HG02763 (cell line): Measurements from ENCODE around the gene ADAMTS16.

ENCODE experiments used
- ATAC-seq: cut with Tn5 transposase; IDR thresholded peaks from one replicate; pipeline ENCODE4 v1.9.1; 2021; ENCODE audit warnings: mild to moderate bottlenecking, moderate library complexity; ENCODE audit not compliant: unreplicated experiment

The ADAMTS16 gene

GRCh38 chr5:5306696-5307095, 166.6 kb downstream of the ADAMTS16 start:
- ATAC-seq: no peak

DNA sequence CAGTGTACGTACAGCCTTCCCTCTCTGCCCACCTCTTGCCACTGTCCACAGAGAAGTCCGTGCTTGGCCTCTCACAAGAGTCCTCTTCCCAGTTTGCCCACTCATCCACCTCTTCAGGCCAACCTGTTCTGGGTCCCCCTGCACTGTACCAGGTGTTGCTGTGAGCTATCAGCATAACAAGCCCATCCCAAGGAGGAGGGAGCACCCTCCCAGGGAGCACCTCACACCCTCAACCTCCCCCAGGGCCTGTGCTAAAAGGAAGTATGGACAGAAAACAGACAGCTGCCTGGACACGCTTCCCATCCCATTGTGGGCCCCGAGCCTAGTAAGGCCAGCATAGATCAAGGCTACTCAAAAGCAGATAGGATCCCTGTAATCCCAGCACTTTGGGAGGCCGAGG, 168.2 kb downstream of the ADAMTS16 start:
- ATAC-seq: no peak

DNA sequence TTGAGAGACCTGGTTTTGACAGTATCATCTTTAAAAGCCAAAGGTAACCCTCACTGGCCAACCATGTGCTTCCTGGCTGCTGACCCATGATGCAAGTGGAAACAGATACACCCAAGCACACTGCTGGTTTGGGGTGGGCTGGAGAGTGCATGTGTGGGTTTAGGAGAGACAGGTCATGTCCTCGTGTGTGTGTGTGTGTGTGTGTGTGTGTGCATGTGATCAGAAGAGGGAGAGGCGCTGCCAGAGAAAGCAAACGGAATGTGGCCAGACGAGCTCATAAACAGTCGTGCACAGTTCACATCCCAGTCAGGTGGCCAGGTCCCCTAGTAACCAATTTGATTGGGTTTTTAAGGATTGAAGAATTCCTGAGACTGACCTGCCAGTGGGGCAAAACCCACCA, 169.5 kb downstream of the ADAMTS16 start:
- ATAC-seq: no peak

DNA sequence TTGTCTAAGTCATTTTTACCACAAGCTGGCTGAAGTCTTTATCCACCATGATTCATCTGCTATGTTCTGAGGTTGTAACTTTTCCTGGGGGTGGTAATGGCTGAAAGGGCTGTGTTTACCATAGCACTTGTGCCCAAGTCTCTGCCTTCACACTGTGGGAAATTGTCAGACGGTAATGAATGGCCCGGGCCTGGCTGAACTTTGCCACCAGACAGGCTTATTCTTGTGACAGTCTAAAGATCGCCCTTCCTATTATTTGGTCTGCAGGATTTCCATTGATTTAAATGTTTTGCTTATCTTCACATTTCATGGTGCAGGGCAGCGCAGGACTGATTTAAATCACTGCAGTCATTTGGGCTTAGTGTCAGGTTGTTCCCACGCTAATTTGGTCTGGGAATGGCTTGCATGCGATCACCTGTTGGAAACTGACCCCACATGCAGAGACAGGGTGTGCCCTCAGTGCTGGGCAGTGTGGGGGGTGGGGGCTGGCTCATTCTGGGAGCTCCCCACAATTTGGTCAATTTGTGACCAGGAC, 173.0 kb downstream of the ADAMTS16 start:
- no peak for ATAC-seq

GRCh38 chr5:5314166-5314565, 174.0 kb downstream of the ADAMTS16 start:
- ATAC-seq: no peak

DNA sequence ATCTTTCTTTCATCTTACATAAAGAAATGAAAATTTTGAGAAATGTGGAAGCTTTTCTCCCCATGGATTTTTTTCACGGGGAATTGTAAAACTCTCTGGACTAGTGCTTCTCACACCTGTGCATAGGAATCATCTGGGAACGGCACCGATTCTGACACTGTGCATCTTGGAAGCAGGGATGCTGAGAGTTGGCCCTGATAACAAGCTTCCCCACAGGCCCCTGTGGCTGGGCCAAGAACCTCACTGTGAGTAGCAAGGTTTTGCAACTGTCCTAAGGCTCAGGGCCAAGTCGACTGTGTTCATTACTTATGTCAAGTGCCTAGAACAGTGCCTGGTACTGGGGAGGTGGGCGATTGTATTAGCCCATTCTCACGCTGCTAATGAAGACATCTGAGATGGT, 174.5 kb downstream of the ADAMTS16 start:
- no peak for ATAC-seq

DNA sequence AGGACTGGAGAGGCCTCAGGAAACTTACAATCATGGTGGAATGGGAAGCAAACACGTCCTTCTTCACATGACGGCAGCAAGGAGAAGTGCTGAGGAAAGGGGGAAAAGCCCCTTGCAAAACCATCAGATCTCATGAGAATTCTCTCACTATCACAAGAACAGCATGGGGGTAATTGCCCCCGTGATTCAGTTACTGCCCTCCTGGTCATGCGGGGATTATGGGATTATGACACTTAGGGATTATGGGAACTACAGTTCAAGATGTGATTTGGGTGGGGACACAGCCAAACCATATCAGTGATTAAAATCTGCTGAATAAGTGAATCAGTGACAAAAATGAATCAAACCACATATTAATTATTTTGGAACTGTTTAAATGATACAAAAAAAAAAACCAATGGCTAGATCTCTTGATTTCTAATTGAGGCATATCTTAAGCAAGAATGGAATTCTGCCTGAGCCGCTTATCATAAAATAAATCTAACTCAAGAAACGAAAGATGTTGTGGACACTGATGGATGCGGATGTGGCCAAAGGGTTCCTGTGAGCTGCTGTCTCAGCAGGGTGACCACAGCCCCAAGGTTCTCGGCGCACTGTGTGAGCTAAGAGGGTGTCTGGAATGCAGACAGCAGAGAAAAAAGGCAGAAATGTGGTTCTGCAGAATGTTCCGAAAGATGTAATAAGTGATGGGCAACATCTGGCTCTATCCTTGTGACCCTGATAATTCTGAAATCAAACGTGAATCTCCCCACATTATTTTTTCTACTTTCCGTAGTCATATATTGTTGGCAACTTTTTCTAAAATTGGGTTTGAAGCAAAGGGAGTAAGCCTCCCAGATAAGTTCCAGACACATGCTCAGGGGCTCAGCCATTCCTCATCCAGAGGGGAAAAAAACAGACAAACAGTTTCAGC, 175.2 kb downstream of the ADAMTS16 start:
- no peak for ATAC-seq

- ATAC-seq: no peak
These were observed 176.2 kb downstream of the ADAMTS16 start for GRCh38 chr5:5316334-5316733.

DNA sequence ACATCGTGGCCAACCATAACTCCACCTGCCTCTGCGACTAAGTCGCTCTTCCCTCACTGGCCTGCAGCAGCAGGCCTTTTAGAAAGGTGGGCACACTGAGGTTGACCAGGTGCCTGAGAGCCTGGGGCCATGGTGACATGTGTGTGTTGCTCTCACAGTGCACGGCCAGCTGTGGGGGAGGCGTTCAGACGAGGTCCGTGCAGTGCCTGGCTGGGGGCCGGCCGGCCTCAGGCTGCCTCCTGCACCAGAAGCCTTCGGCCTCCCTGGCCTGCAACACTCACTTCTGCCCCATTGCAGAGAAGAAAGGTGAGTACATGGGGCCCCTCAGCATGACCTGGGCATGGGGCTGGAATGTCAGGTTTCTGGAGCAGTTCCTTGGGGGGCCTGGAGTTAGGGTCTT, 177.8 kb downstream of the ADAMTS16 start:
- no peak for ATAC-seq

DNA sequence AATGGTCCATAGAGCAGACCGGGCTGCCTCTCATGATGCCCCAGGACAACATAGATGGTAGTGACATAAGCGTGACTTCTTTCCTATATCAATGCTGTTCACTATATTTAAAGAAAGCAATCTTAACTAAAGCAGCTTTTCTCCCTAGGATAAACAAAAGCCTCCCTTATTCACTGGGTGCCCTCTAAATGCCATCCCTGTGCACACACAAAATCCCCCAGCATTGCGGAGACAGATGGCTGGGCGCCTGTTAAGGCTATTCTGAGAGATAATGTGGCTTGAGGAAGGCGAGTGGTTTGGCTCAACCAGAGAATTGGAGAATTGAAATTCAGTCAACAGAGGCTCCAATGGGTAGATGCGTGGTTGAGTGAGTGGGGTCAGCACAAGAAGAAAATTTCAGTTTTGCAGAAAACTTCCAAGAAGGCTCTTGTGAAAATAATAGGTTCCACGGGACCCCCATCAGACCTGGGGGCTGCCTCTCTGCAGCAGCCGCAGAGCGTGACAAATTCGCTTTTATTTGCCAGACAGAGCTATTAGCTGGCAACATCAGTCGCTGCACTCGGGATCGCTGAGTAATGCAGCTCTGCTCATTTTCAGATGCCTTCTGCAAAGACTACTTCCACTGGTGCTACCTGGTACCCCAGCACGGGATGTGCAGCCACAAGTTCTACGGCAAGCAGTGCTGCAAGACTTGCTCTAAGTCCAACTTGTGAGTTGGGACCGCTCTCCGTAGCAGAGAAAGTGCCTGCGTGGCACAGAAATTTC, 178.5 kb downstream of the ADAMTS16 start:
- ATAC-seq: no peak

- ATAC-seq: no peak
These were observed 180.1 kb downstream of the ADAMTS16 start for GRCh38 chr5:5320062-5320805.

- no peak for ATAC-seq
These were observed 181.0 kb downstream of the ADAMTS16 start for GRCh38 chr5:5321137-5321536.

GRCh38 chr5:5323551-5323950, 183.4 kb downstream of the ADAMTS16 start:
- ATAC-seq: no peak

DNA sequence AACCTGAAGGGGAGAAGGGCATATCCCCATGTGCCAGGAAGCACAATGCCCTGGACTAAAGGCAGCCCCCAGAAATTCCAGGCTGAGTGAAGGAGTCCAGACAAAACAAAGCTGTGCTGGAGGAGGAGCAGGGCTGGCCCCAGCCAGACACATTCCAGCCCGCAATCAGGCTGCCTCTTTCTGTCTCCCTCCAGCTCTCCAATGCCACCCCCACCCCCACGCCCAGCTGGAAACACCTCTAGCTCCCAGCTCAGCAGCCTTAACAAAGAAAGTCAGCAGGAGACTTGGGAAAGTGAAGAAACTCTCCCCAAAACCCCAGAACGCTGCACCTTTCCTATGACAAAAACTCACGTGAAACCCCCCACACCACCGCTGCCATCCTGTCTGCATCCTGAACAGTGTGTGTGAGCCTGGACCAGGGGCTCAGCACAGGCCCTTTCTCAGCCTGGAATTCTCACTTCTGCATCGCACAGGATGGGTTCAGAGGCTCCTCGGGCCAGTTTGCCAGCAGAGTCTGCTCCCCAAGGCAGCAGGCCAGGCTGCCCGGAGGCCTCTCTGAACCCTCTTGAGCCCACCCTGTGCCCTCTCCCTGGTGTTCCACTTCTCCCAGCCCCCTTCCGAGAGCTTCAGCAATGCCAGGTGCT, 186.1 kb downstream of the ADAMTS16 start:
- ATAC-seq: no peak

GRCh38 chr5:5327126-5327525, 187.0 kb downstream of the ADAMTS16 start:
- ATAC-seq: no peak

DNA sequence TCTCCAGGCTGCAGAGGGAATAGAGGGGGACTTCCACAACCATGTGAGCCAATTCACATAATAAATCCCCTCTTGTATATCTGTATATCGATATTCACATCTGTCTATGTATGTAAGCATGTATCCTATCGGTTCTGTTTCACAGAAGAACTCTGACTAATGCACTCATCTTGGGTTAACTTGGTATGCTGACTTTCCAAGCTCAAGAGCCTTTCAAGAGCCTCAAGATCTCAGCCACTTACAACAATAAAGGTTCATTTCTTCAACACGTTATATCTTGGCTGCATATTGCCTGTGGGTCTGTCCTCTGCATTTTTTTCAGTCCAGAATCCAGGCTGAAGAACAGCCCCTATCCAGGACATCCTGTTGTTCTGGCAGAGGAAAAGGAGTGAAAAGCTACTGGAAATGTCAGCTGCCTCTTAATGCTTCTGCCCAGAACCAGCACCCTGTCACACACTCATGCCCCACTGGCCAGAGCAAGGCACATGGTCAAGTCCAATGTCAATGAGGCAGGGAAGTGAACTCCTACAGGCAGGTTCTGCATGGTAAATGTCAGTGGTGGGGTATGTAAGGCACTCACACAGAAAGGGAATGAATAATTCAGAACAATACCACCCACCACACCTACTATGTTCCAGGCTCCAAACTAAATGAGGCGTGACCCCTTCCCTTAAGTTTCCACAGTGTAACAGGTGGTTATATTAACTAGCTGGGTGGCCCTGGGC, 190.8 kb downstream of the ADAMTS16 start:
- no peak for ATAC-seq

- no peak for ATAC-seq
These were observed 191.7 kb downstream of the ADAMTS16 start for GRCh38 chr5:5331848-5332247.

DNA sequence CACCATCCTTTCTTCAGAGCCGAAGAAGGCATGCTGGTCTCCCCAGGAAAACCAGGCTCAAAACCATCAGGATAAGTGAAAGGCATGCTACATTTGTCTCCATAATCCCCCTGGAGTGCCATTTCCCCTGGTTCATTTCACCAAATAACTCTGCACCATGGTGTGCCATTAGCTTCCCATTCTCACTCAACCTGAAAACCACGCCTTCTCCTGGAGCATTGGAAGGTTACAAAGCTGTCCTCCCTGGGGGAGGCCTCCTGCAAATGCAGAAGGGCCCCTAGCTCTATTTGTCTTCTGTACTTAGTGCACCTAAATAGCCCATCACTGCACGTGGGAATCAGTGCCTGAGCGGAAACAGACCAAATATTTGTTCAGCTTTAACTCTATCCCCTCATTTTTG, 192.2 kb downstream of the ADAMTS16 start:
- no peak for ATAC-seq

DNA sequence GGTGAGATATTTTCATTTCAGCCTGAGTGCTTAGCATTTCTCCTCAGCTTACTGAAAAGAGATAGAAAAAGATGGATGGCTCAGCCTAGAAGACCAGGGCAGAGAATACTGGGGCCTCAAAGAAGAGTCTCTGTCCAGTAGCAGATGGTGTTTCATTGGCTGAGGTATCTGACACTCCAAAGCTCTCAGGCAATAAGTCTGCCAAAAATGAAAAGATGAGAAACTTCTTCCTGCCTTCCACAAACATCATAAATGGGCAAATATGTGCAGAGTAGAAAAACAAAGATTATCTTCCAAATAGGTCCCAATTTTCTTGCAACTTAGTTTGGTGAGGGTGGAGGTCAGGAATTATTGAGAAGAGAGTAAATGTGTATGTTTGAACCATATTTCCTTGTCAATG, 195.0 kb downstream of the ADAMTS16 start:
- ATAC-seq: no peak

DNA sequence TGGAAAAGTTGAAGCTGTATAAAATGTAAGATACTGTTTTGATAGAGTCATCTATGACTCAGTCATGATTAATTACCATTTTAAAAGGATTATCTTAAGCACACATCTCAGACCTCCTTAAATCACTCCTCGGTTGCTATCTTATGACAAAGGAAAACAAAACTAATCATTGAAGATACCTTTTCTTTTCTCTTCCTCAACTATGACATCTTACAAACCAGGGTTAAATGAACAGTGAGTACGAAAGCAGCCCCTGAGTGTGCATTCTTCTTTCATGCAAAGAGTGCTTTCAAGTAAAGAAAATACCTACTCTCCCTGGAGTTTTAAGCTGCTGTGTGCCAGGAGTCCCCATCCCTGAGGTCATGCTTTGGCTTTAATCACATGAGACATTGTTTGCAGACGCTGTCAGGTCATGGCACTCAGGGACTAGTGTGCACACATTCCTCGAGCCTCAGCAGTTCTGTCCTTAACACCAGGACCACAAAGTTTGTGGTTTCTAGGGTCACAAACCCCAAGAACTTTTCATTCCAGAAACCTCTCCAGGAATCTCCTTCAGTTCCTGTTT, 195.7 kb downstream of the ADAMTS16 start:
- no peak for ATAC-seq
